WTC11 (cell line): Measurements from ENCODE around the gene KCNT2.

Experiments used
- JUN ChIP-seq: sonication (generic); formaldehyde crosslinking; IDR thresholded peaks from 2 replicates; pipeline ENCODE4 v1.8.0; 2023; ENCODE audit warnings: mild to moderate bottlenecking, missing genetic modification reagents
- PREB ChIP-seq: sonication (generic); formaldehyde crosslinking; IDR thresholded peaks from 2 replicates; pipeline ENCODE4 v1.8.1; 2022; ENCODE audit warnings: mild to moderate bottlenecking, missing genetic modification reagents, moderate library complexity, borderline replicate concordance
- ZNF138 ChIP-seq: sonication (generic); formaldehyde crosslinking; conservative IDR thresholded peaks from 2 replicates; pipeline ENCODE4 v1.8.1; 2022; ENCODE audit warnings: mild to moderate bottlenecking, moderate library complexity, missing genetic modification reagents
- TF ChIP-seq, protein P1 (sequence below): fragments of 200-600 bp; IDR thresholded peaks from 2 replicates; pipeline ENCODE4 v1.8.0; 2022; ENCODE audit warnings: antibody characterized with exemption
- TF ChIP-seq, protein P2 (sequence below): sonication (generic); formaldehyde crosslinking; IDR thresholded peaks from 2 replicates; pipeline ENCODE4 v1.8.0; 2022; ENCODE audit warnings: mild to moderate bottlenecking, missing genetic modification reagents
- TF ChIP-seq, protein P3 (sequence below): sonication (generic); formaldehyde crosslinking; IDR thresholded peaks from 2 replicates; pipeline ENCODE4 v1.8.0; 2023; ENCODE audit warnings: missing genetic modification reagents

GRCh38 chr1:196381544-196381943 is 226.7 kb downstream of the KCNT2 start:
- TF ChIP-seq, protein P1, sequence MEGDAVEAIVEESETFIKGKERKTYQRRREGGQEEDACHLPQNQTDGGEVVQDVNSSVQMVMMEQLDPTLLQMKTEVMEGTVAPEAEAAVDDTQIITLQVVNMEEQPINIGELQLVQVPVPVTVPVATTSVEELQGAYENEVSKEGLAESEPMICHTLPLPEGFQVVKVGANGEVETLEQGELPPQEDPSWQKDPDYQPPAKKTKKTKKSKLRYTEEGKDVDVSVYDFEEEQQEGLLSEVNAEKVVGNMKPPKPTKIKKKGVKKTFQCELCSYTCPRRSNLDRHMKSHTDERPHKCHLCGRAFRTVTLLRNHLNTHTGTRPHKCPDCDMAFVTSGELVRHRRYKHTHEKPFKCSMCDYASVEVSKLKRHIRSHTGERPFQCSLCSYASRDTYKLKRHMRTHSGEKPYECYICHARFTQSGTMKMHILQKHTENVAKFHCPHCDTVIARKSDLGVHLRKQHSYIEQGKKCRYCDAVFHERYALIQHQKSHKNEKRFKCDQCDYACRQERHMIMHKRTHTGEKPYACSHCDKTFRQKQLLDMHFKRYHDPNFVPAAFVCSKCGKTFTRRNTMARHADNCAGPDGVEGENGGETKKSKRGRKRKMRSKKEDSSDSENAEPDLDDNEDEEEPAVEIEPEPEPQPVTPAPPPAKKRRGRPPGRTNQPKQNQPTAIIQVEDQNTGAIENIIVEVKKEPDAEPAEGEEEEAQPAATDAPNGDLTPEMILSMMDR = no peak
- TF ChIP-seq, protein P2, sequence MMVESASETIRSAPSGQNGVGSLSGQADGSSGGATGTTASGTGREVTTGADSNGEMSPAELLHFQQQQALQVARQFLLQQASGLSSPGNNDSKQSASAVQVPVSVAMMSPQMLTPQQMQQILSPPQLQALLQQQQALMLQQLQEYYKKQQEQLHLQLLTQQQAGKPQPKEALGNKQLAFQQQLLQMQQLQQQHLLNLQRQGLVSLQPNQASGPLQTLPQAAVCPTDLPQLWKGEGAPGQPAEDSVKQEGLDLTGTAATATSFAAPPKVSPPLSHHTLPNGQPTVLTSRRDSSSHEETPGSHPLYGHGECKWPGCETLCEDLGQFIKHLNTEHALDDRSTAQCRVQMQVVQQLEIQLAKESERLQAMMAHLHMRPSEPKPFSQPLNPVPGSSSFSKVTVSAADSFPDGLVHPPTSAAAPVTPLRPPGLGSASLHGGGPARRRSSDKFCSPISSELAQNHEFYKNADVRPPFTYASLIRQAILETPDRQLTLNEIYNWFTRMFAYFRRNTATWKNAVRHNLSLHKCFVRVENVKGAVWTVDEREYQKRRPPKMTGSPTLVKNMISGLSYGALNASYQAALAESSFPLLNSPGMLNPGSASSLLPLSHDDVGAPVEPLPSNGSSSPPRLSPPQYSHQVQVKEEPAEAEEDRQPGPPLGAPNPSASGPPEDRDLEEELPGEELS = no peak
- TF ChIP-seq JUN (CRISPR knock-in tag) = no peak
- no peak for TF ChIP-seq ZNF138 (CRISPR knock-in tag)
- TF ChIP-seq PREB (CRISPR knock-in tag) = no peak
- TF ChIP-seq, protein P3, sequence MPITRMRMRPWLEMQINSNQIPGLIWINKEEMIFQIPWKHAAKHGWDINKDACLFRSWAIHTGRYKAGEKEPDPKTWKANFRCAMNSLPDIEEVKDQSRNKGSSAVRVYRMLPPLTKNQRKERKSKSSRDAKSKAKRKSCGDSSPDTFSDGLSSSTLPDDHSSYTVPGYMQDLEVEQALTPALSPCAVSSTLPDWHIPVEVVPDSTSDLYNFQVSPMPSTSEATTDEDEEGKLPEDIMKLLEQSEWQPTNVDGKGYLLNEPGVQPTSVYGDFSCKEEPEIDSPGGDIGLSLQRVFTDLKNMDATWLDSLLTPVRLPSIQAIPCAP (CRISPR knock-in tag) = no peak
